Liver (tissue), 9 donors: Measurements from ENCODE around the gene NRIP2. TPM values are rescaled to one million over a fixed set of nuclear protein-coding genes. Genes with fewer than 3 reads are reported as not detected.

ENCODE experiments used
- DNase-seq: peaks from one replicate; pipeline ENCODE4 v3.0.0-alpha.2; 2017; ENCODE audit warnings: low spot score
- H3K27ac ChIP-seq, 2 donors: one replicate each; pipeline ENCODE4 v1.7.0; 2013; ENCODE audit warnings: inconsistent platforms in 2 of 2, low read length in 2 of 2, control low read depth in 1 of 2, low read depth in 1 of 2, mild to moderate bottlenecking in 1 of 2
- H3K27me3 ChIP-seq, 4 donors: one replicate each; pipeline versions ENCODE4 v1.6.1 to v1.7.0; 2013; ENCODE audit warnings: low read length in 3 of 4, inconsistent platforms in 1 of 4, mild to moderate bottlenecking in 1 of 4, moderate library complexity in 1 of 4; ENCODE audit not compliant: control insufficient read depth in 4 of 4, insufficient read depth in 4 of 4
- H3K36me3 ChIP-seq, 4 donors: one replicate each; pipeline versions ENCODE4 v1.6.1 to v1.7.0; 2013; ENCODE audit warnings: low read length in 3 of 4, mild to moderate bottlenecking in 3 of 4, low read depth in 1 of 4, moderate library complexity in 1 of 4; ENCODE audit not compliant: control insufficient read depth in 4 of 4, insufficient read depth in 3 of 4
- H3K4me1 ChIP-seq, 4 donors: one replicate each; pipeline versions ENCODE4 v1.6.1 to v1.7.0; 2013; ENCODE audit warnings: low read length in 3 of 4, mild to moderate bottlenecking in 3 of 4, moderate library complexity in 1 of 4; ENCODE audit not compliant: control insufficient read depth in 4 of 4, insufficient read depth in 4 of 4
- H3K4me3 ChIP-seq, 3 donors: one replicate each; pipeline versions ENCODE4 v1.6.1 to v1.7.0; 2013; ENCODE audit warnings: low read length in 3 of 3, control low read depth in 1 of 3, low read depth in 1 of 3, mild to moderate bottlenecking in 1 of 3
- H3K9ac ChIP-seq, 2 donors: one replicate each; pipeline ENCODE4 v1.7.0; 2013; ENCODE audit warnings: low read length in 2 of 2, mild to moderate bottlenecking in 2 of 2, moderate library complexity in 2 of 2, control low read depth in 1 of 2, low read depth in 1 of 2
- H3K9me3 ChIP-seq, 4 donors: one replicate each; pipeline versions ENCODE4 v1.6.1 to v1.7.0; 2013; ENCODE audit warnings: low read length in 3 of 4; ENCODE audit not compliant: control insufficient read depth in 4 of 4
- ATF3 ChIP-seq: IDR thresholded peaks from 2 replicates; pipeline ENCODE4 v1.6.1; 2016; ENCODE audit warnings: antibody characterized with exemption
- CTCF ChIP-seq: fragments of 150-350 bp; IDR thresholded peaks from 2 replicates; pipeline ENCODE4 v1.5.1; 2017; ENCODE audit warnings: improper control_type of control experiment, low read depth, low read length; ENCODE audit not compliant: missing input control
- EGR1 ChIP-seq, 2 donors: IDR thresholded peaks; 2 replicates each; pipeline ENCODE4 v1.6.1; 2016 to 2018; ENCODE audit warnings: antibody characterized with exemption in 2 of 2, low read depth in 2 of 2
- FOXA1 ChIP-seq: IDR thresholded peaks from 2 replicates; pipeline ENCODE4 v1.6.1; 2016; ENCODE audit warnings: antibody characterized with exemption
- FOXA2 ChIP-seq: IDR thresholded peaks from 2 replicates; pipeline ENCODE4 v1.6.1; 2016; ENCODE audit warnings: antibody characterized with exemption
- GABPA ChIP-seq, 2 donors: IDR thresholded peaks in 1 of 2; conservative IDR thresholded peaks in 1 of 2; 2 replicates each; pipeline ENCODE4 v1.6.1; 2016; ENCODE audit warnings: antibody characterized with exemption in 2 of 2, mild to moderate bottlenecking in 1 of 2, moderate library complexity in 1 of 2
- HNF4A ChIP-seq, 2 donors: conservative IDR thresholded peaks; 2 replicates each; pipeline ENCODE4 v1.6.1; 2016; ENCODE audit warnings: antibody characterized with exemption in 2 of 2, mild to moderate bottlenecking in 2 of 2
- NR2F2 ChIP-seq: IDR thresholded peaks from 2 replicates; pipeline ENCODE4 v1.6.1; 2016; ENCODE audit warnings: antibody characterized with exemption
- RAD21 ChIP-seq, 2 donors: IDR thresholded peaks; 2 replicates each; pipeline ENCODE4 v1.6.1; 2016; ENCODE audit warnings: antibody characterized with exemption in 2 of 2, mild to moderate bottlenecking in 2 of 2
- REST ChIP-seq: IDR thresholded peaks from 2 replicates; pipeline ENCODE4 v1.6.1; 2016; ENCODE audit warnings: antibody characterized with exemption, mild to moderate bottlenecking
- RXRA ChIP-seq, 2 donors: IDR thresholded peaks; 2 replicates each; pipeline ENCODE4 v1.6.1; 2017 to 2018; ENCODE audit warnings: antibody characterized with exemption in 2 of 2, mild to moderate bottlenecking in 1 of 2
- SP1 ChIP-seq: IDR thresholded peaks from 2 replicates; pipeline ENCODE4 v1.6.1; 2018; ENCODE audit warnings: antibody characterized with exemption, mild to moderate bottlenecking
- TAF1 ChIP-seq: conservative IDR thresholded peaks from 2 replicates; pipeline ENCODE4 v1.6.1; 2016; ENCODE audit warnings: antibody characterized with exemption, mild to moderate bottlenecking
- YY1 ChIP-seq: IDR thresholded peaks from 2 replicates; pipeline ENCODE4 v1.6.1; 2016; ENCODE audit warnings: antibody characterized with exemption, mild to moderate bottlenecking
- ZBTB33 ChIP-seq: IDR thresholded peaks from 2 replicates; pipeline ENCODE4 v1.6.1; 2016; ENCODE audit warnings: antibody characterized with exemption
- WGBS: extraction: QIAGEN DNeasy Blood & Tissue Kit; methylation state at CpG from one replicate; pipeline ENCODE4 v1.1.7; 2013; 5-methylcytosine and 5-hydroxymethylcytosine counted together
- polyA plus RNA-seq, 2 donors: library from polyadenylated mRNA; stranded (reverse) in 1 of 2; unstranded in 1 of 2; fragments of 200-250 nt in 1 of 2; fragments of >200 nt in 1 of 2; fragmentation: Nextera tagmentation in 1 of 2; extraction: Ambion mirVana in 1 of 2; gene quantifications; one replicate each; pipeline versions ENCODE4 v1.2.1 to v1.2.3, GENCODE V29; 2013 to 2015
- total RNA-seq, 2 donors: library from RNA; depleted of rRNA; stranded (reverse); fragments of >200 nt; gene quantifications; one replicate each; pipeline ENCODE4 v1.2.3, GENCODE V29; 2014
- donor health status: healthy.
- donor health status: healthy.
- donor health status: healthy.
- donor health status: healthy.
- donor health status: healthy.

Gene NRIP2
- total and polyA plus RNA-seq, 4 donors, result 0.19 to 0.46 (median 0.23) TPM

GRCh38 chr12:2826721-2827515, 7.9 kb downstream of the NRIP2 start:
- no peak for DNase-seq
- no peak for TF ChIP-seq GABPA (IDR thresholded peaks at IDR 0.05 in 1 of 2, conservative IDR thresholded peaks at IDR 0.05 in 1 of 2)
- no peak for TF ChIP-seq FOXA2
- TF ChIP-seq REST, result no peak
- no peak for TF ChIP-seq RAD21 (IDR thresholded peaks at IDR 0.05)
- TF ChIP-seq RXRA (IDR thresholded peaks at IDR 0.05), result no peak
- TF ChIP-seq SP1, result no peak
- no peak for TF ChIP-seq TAF1
- TF ChIP-seq FOXA1, result no peak
- no peak for TF ChIP-seq ZBTB33
- no peak for TF ChIP-seq CTCF
- Histone ChIP-seq H3K4me1 (no peaks in the 10 kb centered on the region), H3K9ac (no peak overlapping the region), H3K4me3 (no peak overlapping the region), H3K36me3 (peaks cover 11 to 73% (median 53%) of the 10 kb centered on the region in 4 donors), H3K27ac (no peak overlapping the region), H3K27me3 (no peaks in the 10 kb centered on the region), H3K9me3 (no peaks in the 10 kb centered on the region)
- WGBS, result 95% methylated on average over 14 of the region's 14 CpGs

GRCh38 chr12:2826036-2826435, 8.8 kb downstream of the NRIP2 start:
- H3K9me3 ChIP-seq, result no peaks in the 10 kb centered on the region
- TF ChIP-seq RXRA (IDR thresholded peaks at IDR 0.05) (no peak), NR2F2 (no peak), EGR1 (IDR thresholded peaks at IDR 0.05; ENCODE audit: low read depth in 2 of 2) (no peak), HNF4A (conservative IDR thresholded peaks at IDR 0.05) (no peak), ZBTB33 (no peak), ATF3 (no peak), FOXA2 (no peak), SP1 (no peak), REST (no peak), YY1 (no peak)

More at GRCh38 chr12:2826036-2826435, 8.8 kb downstream of the NRIP2 start:
- peaks cover 11 to 82% (median 58%) of the 10 kb centered on the region in 4 donors for H3K36me3 ChIP-seq
- H3K27me3 ChIP-seq, result no peaks in the 10 kb centered on the region
- DNase-seq, result no peak
- no peak overlapping the region for H3K4me3 ChIP-seq
- 97% methylated on average over 3 of the region's 3 CpGs for WGBS
- H3K9ac ChIP-seq, result no peak overlapping the region
- no peaks in the 10 kb centered on the region for H3K4me1 ChIP-seq
- no peak overlapping the region for H3K27ac ChIP-seq
